ENCODE measurements around the gene UST. TPM values are rescaled to one million over a fixed set of nuclear protein-coding genes. Genes with fewer than 3 reads are reported as not detected.

Gene UST
- total RNA-seq, 1 donor from 2014 or later, result 5.2 TPM

DNA sequence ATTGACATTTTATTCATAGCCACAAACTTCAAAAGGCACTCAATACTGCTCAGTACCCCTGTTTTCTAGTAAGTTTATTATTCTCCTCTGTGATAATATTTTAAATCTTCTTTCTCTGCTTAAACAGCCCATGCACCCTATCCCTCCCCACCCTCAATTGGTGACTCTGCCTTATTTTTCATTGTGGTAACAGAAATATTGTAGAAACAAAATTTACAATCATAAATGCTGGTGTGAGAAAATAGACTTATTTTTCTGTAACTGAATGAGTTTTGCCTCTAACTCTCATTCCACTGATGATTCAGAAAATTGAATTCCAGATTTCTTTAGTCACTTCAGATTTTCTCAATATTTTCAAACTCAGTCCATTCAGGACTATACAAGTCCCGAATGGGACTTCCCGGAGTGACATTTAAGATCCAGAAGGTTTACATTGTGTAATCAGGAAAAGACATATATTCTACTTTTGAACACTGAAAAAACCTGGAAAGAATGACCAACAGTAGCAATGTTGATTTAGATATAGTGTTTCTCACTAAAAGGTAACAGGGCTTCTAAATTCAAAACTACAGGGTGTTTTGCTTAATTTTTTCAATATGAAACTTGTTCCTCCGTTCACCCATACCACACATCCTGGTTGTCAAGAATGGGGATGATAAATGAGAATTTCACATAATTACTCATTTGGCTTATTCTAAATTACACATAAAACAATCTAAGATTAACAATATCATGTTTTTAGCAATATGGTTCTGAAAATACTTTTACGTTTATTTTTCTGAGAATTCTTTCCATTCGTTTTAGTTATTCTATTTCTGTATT is 34.8 kb upstream of the UST start:
- Histone ChIP-seq H3K4me3 (ENCODE audit: low read depth, low read length) (no peak overlapping the region), H3K27me3 (ENCODE audit: control insufficient read depth, insufficient read depth, low read length) (no peaks in the 10 kb centered on the region), H3K36me3 (ENCODE audit: control insufficient read depth, insufficient read depth, low read length) (no peaks in the 10 kb centered on the region)
- TF ChIP-seq, protein P1, sequence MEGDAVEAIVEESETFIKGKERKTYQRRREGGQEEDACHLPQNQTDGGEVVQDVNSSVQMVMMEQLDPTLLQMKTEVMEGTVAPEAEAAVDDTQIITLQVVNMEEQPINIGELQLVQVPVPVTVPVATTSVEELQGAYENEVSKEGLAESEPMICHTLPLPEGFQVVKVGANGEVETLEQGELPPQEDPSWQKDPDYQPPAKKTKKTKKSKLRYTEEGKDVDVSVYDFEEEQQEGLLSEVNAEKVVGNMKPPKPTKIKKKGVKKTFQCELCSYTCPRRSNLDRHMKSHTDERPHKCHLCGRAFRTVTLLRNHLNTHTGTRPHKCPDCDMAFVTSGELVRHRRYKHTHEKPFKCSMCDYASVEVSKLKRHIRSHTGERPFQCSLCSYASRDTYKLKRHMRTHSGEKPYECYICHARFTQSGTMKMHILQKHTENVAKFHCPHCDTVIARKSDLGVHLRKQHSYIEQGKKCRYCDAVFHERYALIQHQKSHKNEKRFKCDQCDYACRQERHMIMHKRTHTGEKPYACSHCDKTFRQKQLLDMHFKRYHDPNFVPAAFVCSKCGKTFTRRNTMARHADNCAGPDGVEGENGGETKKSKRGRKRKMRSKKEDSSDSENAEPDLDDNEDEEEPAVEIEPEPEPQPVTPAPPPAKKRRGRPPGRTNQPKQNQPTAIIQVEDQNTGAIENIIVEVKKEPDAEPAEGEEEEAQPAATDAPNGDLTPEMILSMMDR (IDR thresholded peaks at IDR 0.05; ENCODE audit: insufficient read depth, low read length, poor library complexity, severe bottlenecking), result no peak
- no peak for DNase-seq (ENCODE audit: low read depth)

DNA sequence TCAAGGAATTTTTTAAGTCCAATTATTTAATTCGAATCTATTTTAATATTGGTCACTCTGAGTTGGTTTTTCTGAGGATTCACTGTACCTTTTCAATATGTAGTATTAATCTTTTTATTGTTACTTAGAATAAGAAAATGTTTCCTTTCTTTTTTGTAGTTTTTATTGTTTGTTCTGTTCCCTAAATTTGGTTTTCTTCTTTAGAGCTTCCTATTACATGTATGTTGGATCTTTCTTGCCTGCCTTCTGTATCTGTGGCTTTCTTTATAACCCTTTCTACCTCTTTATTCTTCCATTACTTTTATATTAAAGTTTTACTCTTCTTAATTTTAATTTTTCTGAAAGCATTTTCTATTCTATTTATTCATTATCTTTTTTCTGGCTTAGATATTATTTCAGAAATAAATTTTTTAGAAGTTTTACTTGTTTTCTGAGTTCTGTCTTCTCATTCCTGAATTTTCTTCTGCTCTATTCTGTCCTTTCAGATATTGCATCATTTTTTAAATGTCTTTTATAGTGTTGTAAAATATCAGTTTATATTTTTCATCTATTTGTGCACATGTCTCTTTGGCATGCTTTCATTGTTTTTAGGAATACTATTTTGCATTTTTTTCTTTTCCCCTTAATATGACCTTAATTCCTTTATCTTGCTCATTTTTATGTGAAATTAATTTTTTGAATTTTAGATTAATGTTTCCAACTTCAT is 33.6 kb upstream of the UST start:
- H3K27me3 ChIP-seq (ENCODE audit: control insufficient read depth, insufficient read depth, low read length), result no peaks in the 10 kb centered on the region
- H3K4me3 ChIP-seq (ENCODE audit: low read depth, low read length), result no peak overlapping the region
- TF ChIP-seq, protein P1 (IDR thresholded peaks at IDR 0.05; ENCODE audit: insufficient read depth, low read length, poor library complexity, severe bottlenecking), result no peak
- DNase-seq (ENCODE audit: low read depth), result no peak
- H3K36me3 ChIP-seq (ENCODE audit: control insufficient read depth, insufficient read depth, low read length), result no peaks in the 10 kb centered on the region

DNA sequence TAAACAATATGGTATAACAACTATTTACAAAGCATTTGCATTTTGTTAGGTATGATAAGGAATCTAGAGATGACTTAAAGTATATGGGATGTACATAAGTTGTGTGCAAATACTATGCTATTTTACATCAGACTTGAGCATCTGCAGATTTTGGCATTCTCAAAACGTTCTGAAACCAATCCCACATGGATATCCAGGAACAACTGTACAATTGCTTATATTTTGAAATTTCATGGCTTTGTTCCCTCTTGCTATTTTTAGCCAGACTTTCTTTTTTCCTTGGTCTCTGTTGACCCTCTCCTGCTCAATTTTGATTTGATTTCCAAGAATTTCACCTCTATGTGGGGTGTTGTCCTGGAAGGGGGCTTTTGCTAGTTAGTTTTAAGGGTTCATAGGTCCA is 32.9 kb upstream of the UST start:
- TF ChIP-seq, protein P1 (IDR thresholded peaks at IDR 0.05; ENCODE audit: insufficient read depth, low read length, poor library complexity, severe bottlenecking), result no peak
- Histone ChIP-seq H3K27me3 (ENCODE audit: control insufficient read depth, insufficient read depth, low read length) (no peaks in the 10 kb centered on the region), H3K36me3 (ENCODE audit: control insufficient read depth, insufficient read depth, low read length) (no peaks in the 10 kb centered on the region), H3K4me3 (ENCODE audit: low read depth, low read length) (no peak overlapping the region)
- no peak for DNase-seq (ENCODE audit: low read depth)

DNA sequence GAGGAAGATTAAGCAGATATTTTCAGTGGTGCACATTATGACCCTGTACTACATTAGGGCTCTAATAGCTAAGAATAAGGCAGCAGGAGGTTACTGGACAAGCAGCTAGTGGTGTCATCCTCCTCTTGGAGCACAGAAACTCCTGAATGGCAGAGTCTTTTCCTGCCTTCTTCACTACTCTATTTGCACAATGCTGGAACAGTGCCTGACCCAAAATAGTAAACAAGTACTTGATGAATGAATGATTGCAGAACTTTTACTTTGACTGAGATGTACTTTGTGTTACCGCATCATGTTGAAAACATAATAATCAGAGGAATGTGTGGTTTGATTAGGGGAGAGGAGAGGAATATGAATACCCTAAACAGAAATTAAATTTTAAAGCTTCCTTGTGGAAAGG is 30.0 kb upstream of the UST start:
- H3K27me3 ChIP-seq (ENCODE audit: control insufficient read depth, insufficient read depth, low read length), result no peaks in the 10 kb centered on the region
- TF ChIP-seq, protein P1 (IDR thresholded peaks at IDR 0.05; ENCODE audit: insufficient read depth, low read length, poor library complexity, severe bottlenecking), result no peak
- DNase-seq (ENCODE audit: low read depth), result no peak
- no peaks in the 10 kb centered on the region for H3K36me3 ChIP-seq (ENCODE audit: control insufficient read depth, insufficient read depth, low read length)
- no peak overlapping the region for H3K4me3 ChIP-seq (ENCODE audit: low read depth, low read length)

DNA sequence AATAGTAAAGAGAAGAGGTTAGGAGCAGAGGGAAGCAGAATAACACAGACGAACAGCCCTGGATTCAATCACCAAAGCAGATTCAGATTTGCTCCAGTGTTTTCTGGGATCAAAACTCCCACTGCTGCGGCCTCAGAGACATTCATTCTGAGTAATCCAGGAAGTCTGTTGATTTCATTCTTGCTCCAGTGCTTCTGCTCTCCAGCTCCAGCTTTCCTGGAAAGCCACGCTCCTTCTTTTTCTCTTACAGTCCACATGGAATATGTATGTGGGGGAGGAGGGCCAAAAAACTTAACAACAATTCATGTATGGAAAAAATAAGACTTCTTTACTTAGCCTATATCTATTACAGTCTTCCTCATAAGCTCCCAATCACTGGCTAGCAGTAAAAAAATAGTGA is 26.4 kb upstream of the UST start:
- H3K4me3 ChIP-seq (ENCODE audit: low read depth, low read length), result no peak overlapping the region
- TF ChIP-seq, protein P1 (IDR thresholded peaks at IDR 0.05; ENCODE audit: insufficient read depth, low read length, poor library complexity, severe bottlenecking), result no peak
- H3K36me3 ChIP-seq (ENCODE audit: control insufficient read depth, insufficient read depth, low read length), result no peaks in the 10 kb centered on the region
- no peaks in the 10 kb centered on the region for H3K27me3 ChIP-seq (ENCODE audit: control insufficient read depth, insufficient read depth, low read length)
- DNase-seq (ENCODE audit: low read depth), result peak; percentile 12
